Erythroblast (primary cell): ENCODE results near the gene UBL7.

Source experiments
- GATA1 ChIP-seq: IDR thresholded peaks from 2 replicates; pipeline ENCODE4 v1.6.1; 2011; ENCODE audit warnings: low read depth, mild to moderate bottlenecking, control low read depth, low read length, moderate library complexity
- POLR2A ChIP-seq: IDR thresholded peaks from 2 replicates; pipeline ENCODE4 v1.6.1; 2011; ENCODE audit warnings: mild to moderate bottlenecking, low read length

DNA sequence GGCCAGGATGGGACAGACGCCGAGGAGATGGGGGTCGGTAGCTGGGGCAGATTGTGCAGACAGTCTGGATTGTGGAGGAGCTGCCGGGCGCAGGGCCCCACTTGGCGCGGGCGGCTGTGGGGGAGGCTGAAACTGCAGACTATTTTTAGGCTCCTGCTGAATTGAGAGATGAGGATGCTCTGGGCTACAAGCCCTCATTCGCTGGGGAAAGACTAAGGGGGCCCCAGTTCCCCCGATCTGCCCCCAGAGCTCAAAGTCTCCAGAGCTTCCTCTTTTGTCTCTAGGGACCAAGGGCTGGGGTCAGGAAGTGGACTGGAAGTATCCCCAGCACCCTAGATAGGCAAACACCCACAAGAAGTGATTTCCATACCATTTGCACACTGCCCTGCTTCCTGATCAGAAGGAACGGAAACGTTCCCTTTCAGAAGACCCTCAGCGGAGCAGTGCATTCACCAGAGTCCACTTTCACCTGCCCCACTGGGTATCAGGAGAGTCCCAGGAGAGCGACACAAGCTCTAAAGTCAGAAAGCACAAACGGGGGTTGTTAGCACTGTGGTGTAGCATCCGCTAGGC, 56.9 kb downstream of the UBL7 start:
- no peak for TF ChIP-seq POLR2A
- TF ChIP-seq GATA1, result no peak
